Neutrophil (primary cell): Measurements from ENCODE around the gene NRXN3.

Source experiments
- H3K27ac ChIP-seq: fragments of 200-600 bp; sonication (generic); 2 replicates; pipeline ENCODE4 v1.5.1; 2016; ENCODE audit warnings: mild to moderate bottlenecking, moderate library complexity
- H3K27me3 ChIP-seq: fragments of 200-600 bp; sonication (generic); 2 replicates; pipeline ENCODE4 v1.6.0; 2016; ENCODE audit warnings: mild to moderate bottlenecking
- H3K36me3 ChIP-seq: fragments of 200-600 bp; sonication (generic); 2 replicates; pipeline ENCODE4 v1.5.1; 2017
- H3K4me1 ChIP-seq, 2 experiments: fragments of 200-600 bp in 1 of 2; sonication (generic) in 1 of 2; 1 replicate in 1 of 2; 2 replicates in 1 of 2; pipeline versions ENCODE4 v1.5.1 to v1.6.1; 2013 to 2016; ENCODE audit warnings: low read depth in 1 of 2, low read length in 1 of 2, mild to moderate bottlenecking in 1 of 2, moderate library complexity in 1 of 2; ENCODE audit not compliant: control insufficient read depth in 1 of 2, insufficient read depth in 1 of 2
- H3K4me3 ChIP-seq, 2 experiments: fragments of 200-600 bp in 1 of 2; sonication (generic) in 1 of 2; 1 replicate in 1 of 2; 2 replicates in 1 of 2; pipeline ENCODE4 v1.5.1; 2013 to 2016; ENCODE audit warnings: low read depth in 1 of 2, low read length in 1 of 2, mild to moderate bottlenecking in 1 of 2, moderate library complexity in 1 of 2
- H3K9me3 ChIP-seq: fragments of 200-600 bp; sonication (generic); 2 replicates; pipeline ENCODE4 v1.5.1; 2016
- CTCF ChIP-seq: fragments of 200-600 bp; sonication (generic); IDR thresholded peaks from 2 replicates; pipeline ENCODE4 v1.5.1; 2016; ENCODE audit warnings: antibody characterized with exemption

NRXN3 gene

DNA sequence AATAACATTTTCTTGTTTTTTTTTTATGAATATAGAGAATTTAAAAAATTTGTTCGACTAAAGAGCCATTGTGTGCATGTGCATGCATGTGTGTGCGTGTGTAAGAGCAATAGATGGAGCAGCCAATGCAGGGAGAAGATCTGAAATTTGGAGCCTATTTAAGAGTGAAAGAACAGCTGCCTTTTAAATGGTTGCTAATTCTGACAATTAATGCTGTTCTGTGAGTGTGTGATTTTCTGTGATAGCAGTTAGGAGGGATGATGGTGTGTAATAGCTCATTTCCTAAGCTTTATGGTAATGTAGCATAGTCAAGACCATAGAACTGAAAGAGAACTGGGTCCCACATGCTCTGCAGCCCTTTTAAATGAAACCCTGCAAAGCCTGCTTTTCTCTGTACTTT, 137.9 kb downstream of the NRXN3 start:
- H3K4me3 ChIP-seq, result no peak overlapping the region
- H3K27me3 ChIP-seq, result peaks cover 10% of the 10 kb centered on the region
- H3K4me1 ChIP-seq, result no peaks in the 10 kb centered on the region
- H3K36me3 ChIP-seq, result no peaks in the 10 kb centered on the region
- no peak overlapping the region for H3K27ac ChIP-seq
- TF ChIP-seq CTCF, result no peak
- H3K9me3 ChIP-seq, result no peaks in the 10 kb centered on the region

- Histone ChIP-seq H3K4me1 (no peaks in the 10 kb centered on the region), H3K4me3 (no peak overlapping the region), H3K27me3 (peaks cover 10% of the 10 kb centered on the region), H3K27ac (no peak overlapping the region), H3K36me3 (no peaks in the 10 kb centered on the region), H3K9me3 (no peaks in the 10 kb centered on the region)
- no peak for TF ChIP-seq CTCF
These were observed 140.1 kb downstream of the NRXN3 start for GRCh38 chr14:78310272-78310671.

DNA sequence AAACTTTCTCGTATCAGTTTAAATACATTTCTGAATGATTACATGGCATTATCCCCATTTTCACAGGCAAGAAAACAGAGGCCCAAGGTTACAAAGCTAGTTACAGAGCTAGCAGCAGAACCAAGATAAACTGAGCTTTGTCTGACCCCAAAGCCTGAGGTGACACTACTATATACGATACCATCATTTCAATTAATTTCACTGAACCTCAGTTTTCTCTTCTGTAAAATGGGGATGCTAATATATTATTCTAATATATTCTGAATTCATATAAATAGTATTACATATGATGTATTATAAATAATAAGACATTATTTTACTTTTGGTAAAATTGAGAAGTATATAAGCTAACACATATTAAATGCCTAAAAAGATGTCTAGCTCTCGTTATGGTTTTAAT, 143.3 kb downstream of the NRXN3 start:
- no peak overlapping the region for H3K27ac ChIP-seq

GRCh38 chr14:78314484-78314883, 144.3 kb downstream of the NRXN3 start:
- no peaks in the 10 kb centered on the region for H3K27me3 ChIP-seq
- no peaks in the 10 kb centered on the region for H3K4me1 ChIP-seq
- no peaks in the 10 kb centered on the region for H3K36me3 ChIP-seq
- no peak overlapping the region for H3K27ac ChIP-seq
- no peak overlapping the region for H3K4me3 ChIP-seq
- TF ChIP-seq CTCF, result no peak
- H3K9me3 ChIP-seq, result no peaks in the 10 kb centered on the region

More for the DNA sequence above, 143.3 kb downstream of the NRXN3 start:
- TF ChIP-seq CTCF, result no peak
- Histone ChIP-seq H3K9me3 (no peaks in the 10 kb centered on the region), H3K4me3 (no peak overlapping the region), H3K4me1 (no peaks in the 10 kb centered on the region), H3K36me3 (no peaks in the 10 kb centered on the region), H3K27me3 (peaks cover 4% of the 10 kb centered on the region)

DNA sequence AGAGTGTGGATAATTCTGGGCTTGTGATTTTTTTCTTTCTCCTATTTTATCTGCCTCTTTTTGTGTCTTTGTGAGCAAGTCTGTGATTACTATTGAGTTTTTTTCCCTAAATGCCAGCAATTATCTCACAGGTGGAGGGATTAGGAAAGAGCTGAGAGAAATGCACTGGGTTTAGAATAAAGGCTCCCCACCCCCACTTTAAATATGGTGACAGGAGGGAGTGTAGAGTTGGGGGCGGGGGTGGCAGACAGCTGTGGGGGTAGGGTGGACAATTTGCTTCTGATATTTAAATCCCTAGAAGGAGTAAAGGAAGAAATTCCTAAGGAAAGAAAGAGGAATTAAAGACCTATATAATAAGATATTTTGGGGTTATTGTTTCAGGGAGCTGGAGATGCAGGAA, 145.9 kb downstream of the NRXN3 start:
- H3K4me3 ChIP-seq, result no peak overlapping the region
- no peaks in the 10 kb centered on the region for H3K36me3 ChIP-seq
- no peak overlapping the region for H3K27ac ChIP-seq
- H3K27me3 ChIP-seq, result peaks cover 9% of the 10 kb centered on the region
- no peaks in the 10 kb centered on the region for H3K4me1 ChIP-seq
- no peaks in the 10 kb centered on the region for H3K9me3 ChIP-seq
- TF ChIP-seq CTCF, result no peak

DNA sequence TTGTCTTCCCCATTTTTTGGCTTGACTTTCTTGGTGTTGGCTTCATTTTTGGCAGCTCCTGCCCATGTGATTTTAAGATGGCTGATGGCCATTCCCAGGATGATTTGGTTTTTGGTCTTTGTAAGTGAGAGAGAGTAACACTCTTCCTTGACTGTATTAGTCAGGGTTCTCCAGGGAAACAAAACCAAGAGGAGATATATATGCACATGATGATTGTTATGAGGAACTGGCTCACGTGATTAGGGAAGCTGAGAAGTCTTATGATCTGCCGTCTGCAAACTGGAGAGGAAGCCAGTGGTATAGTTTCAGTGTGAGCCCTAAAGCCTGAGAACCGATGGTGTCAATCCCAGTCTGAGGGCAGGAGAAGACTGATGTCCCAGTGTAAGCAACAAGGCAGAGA, 146.6 kb downstream of the NRXN3 start:
- H3K27ac ChIP-seq, result no peak overlapping the region

More for the DNA sequence above, 146.6 kb downstream of the NRXN3 start:
- Histone ChIP-seq H3K4me3 (no peak overlapping the region), H3K36me3 (no peaks in the 10 kb centered on the region), H3K4me1 (no peaks in the 10 kb centered on the region), H3K27me3 (peaks cover 9% of the 10 kb centered on the region), H3K9me3 (no peaks in the 10 kb centered on the region)
- no peak for TF ChIP-seq CTCF
